ENCODE data around the gene FAAH. TPM values are rescaled to one million over a fixed set of nuclear protein-coding genes. Genes with fewer than 3 reads are reported as not detected.

FAAH gene
- total RNA-seq, 2 experiments from 2014 or later: 6.1 to 7.6 TPM

DNA sequence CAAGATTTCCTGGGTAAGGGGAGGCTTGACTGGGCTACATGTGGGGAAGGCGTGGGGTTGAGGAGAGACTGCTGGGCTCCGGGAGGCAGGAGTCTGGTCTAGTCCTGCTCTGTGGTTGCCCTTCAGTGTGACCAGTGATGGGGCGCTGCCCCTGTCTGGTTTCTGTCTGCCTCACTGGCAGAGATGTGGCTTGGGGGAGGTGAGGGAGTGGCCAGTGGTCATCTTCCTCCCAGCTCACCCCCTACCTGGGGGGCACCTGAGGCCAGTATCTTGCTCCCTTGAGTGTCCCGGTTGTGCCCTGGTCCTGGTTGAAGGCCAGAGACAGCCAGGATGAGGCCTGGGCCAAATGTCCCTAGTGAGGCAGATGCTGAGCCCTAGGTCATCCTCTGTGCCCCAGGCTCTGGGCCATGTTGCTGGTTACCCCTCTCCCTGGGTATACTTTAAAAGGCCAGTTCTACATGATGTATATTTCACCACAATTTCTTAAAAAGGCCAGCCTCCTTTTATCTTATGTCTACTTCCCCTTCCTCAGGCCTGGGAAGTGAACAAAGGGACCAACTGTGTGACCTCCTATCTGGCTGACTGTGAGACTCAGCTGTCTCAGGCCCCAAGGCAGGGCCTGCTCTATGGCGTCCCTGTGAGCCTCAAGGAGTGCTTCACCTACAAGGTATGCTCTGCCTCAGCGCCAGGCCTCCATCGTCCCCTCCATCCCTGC is 10.5 kb downstream of the FAAH start:
- Mint-ChIP-seq H3K36me3 (ENCODE audit: low read depth) (no peaks in the 10 kb centered on the region), H3K27ac (no peak overlapping the region), H3K4me3 (no peak overlapping the region), H3K9me3 (no peaks in the 10 kb centered on the region), H3K4me1 (peaks cover 2% of the 10 kb centered on the region), H3K27me3 (no peaks in the 10 kb centered on the region)
- ChIA-PET POLR2A (no interaction called here), CTCF (no interaction called here)
- no peak for DNase-seq

DNA sequence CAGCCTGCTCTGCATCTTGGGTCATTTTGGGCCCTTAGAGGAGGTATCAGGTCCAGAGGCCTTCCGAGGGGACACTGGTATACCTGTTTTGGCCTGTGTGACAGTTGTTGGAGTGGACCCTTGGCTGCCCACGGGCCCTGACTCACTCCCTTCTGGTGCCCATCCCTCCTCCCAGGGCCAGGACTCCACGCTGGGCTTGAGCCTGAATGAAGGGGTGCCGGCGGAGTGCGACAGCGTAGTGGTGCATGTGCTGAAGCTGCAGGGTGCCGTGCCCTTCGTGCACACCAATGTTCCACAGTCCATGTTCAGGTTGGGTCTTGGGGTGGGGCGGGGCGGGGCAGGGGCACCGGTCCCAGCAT is 11.1 kb downstream of the FAAH start:
- H3K4me1 Mint-ChIP-seq: peaks cover 2% of the 10 kb centered on the region
- H3K27ac Mint-ChIP-seq: no peak overlapping the region
- H3K27me3 Mint-ChIP-seq: no peaks in the 10 kb centered on the region
- ChIA-PET CTCF (no interaction called here), POLR2A (no interaction called here)
- H3K9me3 Mint-ChIP-seq: no peaks in the 10 kb centered on the region
- no peak overlapping the region for H3K4me3 Mint-ChIP-seq
- DNase-seq: no peak
- no peaks in the 10 kb centered on the region for H3K36me3 Mint-ChIP-seq (ENCODE audit: low read depth)

DNA sequence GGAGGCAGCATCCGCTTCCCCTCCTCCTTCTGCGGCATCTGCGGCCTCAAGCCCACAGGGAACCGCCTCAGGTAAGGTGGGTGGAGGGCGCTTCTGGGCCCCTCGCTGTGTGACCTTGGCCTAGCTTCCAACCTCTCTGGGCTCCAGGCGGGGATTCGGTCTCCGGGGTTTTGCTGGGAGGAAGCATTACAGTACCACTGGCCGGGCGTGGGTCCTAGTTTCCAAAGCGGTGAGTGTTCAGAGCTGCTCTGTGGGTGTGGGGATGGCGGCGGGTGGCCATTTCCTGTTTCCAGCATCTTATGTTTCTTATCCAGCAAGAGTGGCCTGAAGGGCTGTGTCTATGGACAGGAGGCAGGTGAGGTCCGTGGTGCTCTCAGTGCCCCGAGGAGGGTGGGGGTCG is 11.6 kb downstream of the FAAH start:
- Mint-ChIP-seq H3K4me1 (peaks cover 2% of the 10 kb centered on the region), H3K27ac (no peak overlapping the region), H3K27me3 (no peaks in the 10 kb centered on the region), H3K4me3 (no peak overlapping the region), H3K36me3 (ENCODE audit: low read depth) (no peaks in the 10 kb centered on the region), H3K9me3 (no peaks in the 10 kb centered on the region)
- no peak for DNase-seq
- ChIA-PET POLR2A (no interaction called here), CTCF (no interaction called here)

DNA sequence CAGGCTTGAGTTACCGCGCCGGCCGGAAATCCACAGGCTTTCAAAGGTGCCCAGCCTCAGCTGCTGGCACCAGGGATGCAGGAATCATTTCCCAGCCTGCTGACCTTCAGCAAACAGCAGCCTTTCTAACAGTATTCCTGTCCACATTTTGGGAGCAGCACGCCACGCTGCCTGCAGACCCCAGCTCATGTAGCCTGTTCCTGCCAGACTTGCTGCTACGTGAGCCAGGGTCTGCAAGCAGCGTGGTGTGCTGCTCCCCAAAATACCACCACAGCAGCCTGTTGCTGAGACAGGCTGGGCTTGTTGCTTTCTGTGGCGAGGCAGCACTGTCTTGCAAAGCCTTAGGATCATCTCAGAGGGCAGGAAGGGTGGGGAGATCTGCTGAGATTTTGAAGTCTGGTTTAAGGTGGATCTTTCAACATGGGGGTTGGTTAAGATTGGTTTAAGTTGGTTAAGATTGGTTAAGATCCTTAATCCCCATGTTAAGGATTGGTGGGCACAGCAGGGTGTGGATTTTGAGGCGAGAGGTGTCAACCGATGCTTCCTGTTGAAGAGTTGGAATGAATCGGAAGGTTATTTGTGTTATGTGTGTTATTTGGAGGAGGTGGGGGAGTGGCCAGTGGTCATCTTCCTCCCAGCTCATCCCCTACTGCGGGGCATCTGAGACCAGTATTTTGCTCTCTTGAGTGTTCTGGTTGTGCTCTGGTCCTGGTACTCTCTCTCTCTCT is 12.9 kb downstream of the FAAH start:
- Mint-ChIP-seq H3K4me1 (peaks cover 2% of the 10 kb centered on the region), H3K4me3 (no peak overlapping the region), H3K27ac (no peak overlapping the region), H3K36me3 (ENCODE audit: low read depth) (no peaks in the 10 kb centered on the region), H3K27me3 (no peaks in the 10 kb centered on the region), H3K9me3 (no peaks in the 10 kb centered on the region)
- POLR2A ChIA-PET: no interaction called here
- no peak for DNase-seq
- CTCF ChIA-PET: interaction anchor here (0.6 to 1.3 kb wide), 7 partner anchors 11 to 305 kb away, joined by 3 to 4 read pairs (median 3); no protein-coding TSS in a partner anchor

GRCh38 chr1:46407636-46408035 is 13.5 kb downstream of the FAAH start:
- no peak overlapping the region for H3K4me3 Mint-ChIP-seq
- no peak for DNase-seq
- H3K9me3 Mint-ChIP-seq: no peaks in the 10 kb centered on the region
- ChIA-PET CTCF (interaction anchor here (0.6 to 1.3 kb wide), 4 partner anchors 11 to 304 kb away, joined by 3 to 4 read pairs (median 4); no protein-coding TSS in a partner anchor), POLR2A (no interaction called here)
- H3K4me1 Mint-ChIP-seq: peaks cover 2% of the 10 kb centered on the region
- no peaks in the 10 kb centered on the region for H3K36me3 Mint-ChIP-seq (ENCODE audit: low read depth)
- H3K27ac Mint-ChIP-seq: no peak overlapping the region
- H3K27me3 Mint-ChIP-seq: no peaks in the 10 kb centered on the region

DNA sequence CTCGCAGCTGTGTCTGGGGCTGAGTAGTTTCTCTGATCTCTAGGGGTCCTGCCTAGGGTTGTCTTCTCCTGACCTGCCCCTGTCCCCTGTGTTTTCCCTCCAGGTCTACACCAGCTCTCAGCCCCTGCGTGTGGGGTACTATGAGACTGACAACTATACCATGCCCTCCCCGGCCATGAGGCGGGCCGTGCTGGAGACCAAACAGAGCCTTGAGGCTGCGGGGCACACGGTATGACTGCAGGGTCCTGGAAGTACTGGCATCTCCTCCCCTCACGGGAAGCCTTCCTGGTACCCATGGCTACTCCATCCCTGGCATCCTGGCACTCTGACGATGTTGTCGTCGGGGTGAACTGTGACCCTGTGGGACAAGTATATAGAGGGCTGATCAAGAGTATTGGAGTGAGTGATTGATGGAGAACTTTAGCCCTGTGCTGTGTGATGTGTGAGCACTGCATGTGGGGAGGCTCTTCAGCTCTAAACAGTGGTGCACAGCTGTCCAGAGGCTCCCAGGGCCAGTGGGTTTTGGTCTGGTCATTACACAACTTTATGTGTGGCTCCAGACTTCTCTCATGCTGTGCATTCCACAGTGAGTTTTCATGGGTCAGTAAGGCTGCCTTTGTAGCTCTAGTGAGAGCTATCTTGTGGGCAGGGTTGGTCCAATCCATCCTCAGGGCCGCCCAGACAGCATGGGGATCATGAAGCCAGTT is 14.4 kb downstream of the FAAH start:
- ChIA-PET POLR2A (no interaction called here), CTCF (interaction anchor here (0.6 to 1.0 kb wide), 2 partner anchors 67 to 87 kb away, joined by 3 read pairs; no protein-coding TSS in a partner anchor)
- peaks cover 2% of the 10 kb centered on the region for H3K4me1 Mint-ChIP-seq
- no peak for DNase-seq
- H3K27me3 Mint-ChIP-seq: no peaks in the 10 kb centered on the region
- H3K4me3 Mint-ChIP-seq: no peak overlapping the region
- H3K9me3 Mint-ChIP-seq: no peaks in the 10 kb centered on the region
- no peaks in the 10 kb centered on the region for H3K36me3 Mint-ChIP-seq (ENCODE audit: low read depth)
- no peak overlapping the region for H3K27ac Mint-ChIP-seq

- H3K27ac Mint-ChIP-seq: no peak overlapping the region
- H3K27me3 Mint-ChIP-seq: no peaks in the 10 kb centered on the region
- CTCF ChIA-PET: interaction anchor here (0.6 to 1.0 kb wide), 3 partner anchors 33 to 87 kb away, joined by 3 read pairs; no protein-coding TSS in a partner anchor
- H3K9me3 Mint-ChIP-seq: no peaks in the 10 kb centered on the region
- no peaks in the 10 kb centered on the region for H3K36me3 Mint-ChIP-seq (ENCODE audit: low read depth)
- no peak for DNase-seq
- peaks cover 2% of the 10 kb centered on the region for H3K4me1 Mint-ChIP-seq
- no peak overlapping the region for H3K4me3 Mint-ChIP-seq
- POLR2A ChIA-PET: no interaction called here
Observed at GRCh38 chr1:46409063-46409372, 14.9 kb downstream of the FAAH start.

GRCh38 chr1:46410156-46411009 is 16.3 kb downstream of the FAAH start:
- H3K4me1 Mint-ChIP-seq: peaks cover 2% of the 10 kb centered on the region
- no peak overlapping the region for H3K4me3 Mint-ChIP-seq
- no peaks in the 10 kb centered on the region for H3K9me3 Mint-ChIP-seq
- H3K27ac Mint-ChIP-seq: no peak overlapping the region
- no peak for DNase-seq
- no peaks in the 10 kb centered on the region for H3K36me3 Mint-ChIP-seq (ENCODE audit: low read depth)
- no peaks in the 10 kb centered on the region for H3K27me3 Mint-ChIP-seq
- CTCF ChIA-PET: interaction anchor here (1.6 kb wide), 1 partner anchor 123 kb away, joined by 3 read pairs; no protein-coding TSS in a partner anchor
- POLR2A ChIA-PET: no interaction called here

- H3K4me3 Mint-ChIP-seq: no peak overlapping the region
- no peak overlapping the region for H3K27ac Mint-ChIP-seq
- H3K36me3 Mint-ChIP-seq (ENCODE audit: low read depth): no peaks in the 10 kb centered on the region
- DNase-seq: no peak
- no peaks in the 10 kb centered on the region for H3K9me3 Mint-ChIP-seq
- CTCF ChIA-PET: interaction anchor here (0.6 to 1.6 kb wide), 3 partner anchors 122 to 933 kb away, joined by 3 read pairs; partner anchors contain the start of gene POMGNT1
- no peaks in the 10 kb centered on the region for H3K27me3 Mint-ChIP-seq
- POLR2A ChIA-PET: no interaction called here
- peaks cover 2% of the 10 kb centered on the region for H3K4me1 Mint-ChIP-seq
Observed at GRCh38 chr1:46411010-46411405, 16.9 kb downstream of the FAAH start.

DNA sequence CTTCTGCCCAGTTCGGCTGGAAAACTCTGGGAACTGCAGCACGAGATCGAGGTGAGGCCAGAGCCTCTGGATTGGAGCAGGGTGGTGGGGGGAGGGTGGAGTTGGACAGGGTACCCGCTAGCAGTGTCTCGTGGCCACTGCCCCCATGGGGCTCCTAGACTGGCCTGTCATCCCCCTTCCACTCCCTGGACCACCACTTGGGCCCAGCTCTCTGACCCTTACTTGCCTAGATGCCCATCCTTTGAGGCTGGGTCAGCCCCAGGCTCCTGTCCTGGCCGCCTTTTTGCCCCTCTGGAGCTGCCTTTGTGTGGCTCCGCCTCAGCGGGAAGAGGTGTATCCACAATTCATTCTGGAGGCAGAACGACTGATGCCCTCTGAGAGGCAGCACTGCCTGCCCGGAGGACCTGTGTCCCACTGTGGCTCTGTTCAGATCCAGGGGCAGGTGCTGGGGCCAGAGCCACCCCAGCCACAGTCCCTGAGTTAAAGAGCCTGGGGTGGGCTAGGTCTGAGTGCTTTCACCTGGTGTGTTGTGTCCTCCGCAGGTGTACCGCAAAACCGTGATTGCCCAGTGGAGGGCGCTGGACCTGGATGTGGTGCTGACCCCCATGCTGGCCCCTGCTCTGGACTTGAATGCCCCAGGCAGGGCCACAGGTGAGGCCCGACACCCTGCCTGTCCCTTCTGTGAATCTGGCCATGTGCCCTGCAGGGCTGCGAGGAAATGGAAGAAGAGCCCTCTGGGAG is 17.7 kb downstream of the FAAH start:
- Mint-ChIP-seq H3K27ac (no peak overlapping the region), H3K4me3 (no peak overlapping the region), H3K36me3 (ENCODE audit: low read depth) (no peaks in the 10 kb centered on the region), H3K27me3 (no peaks in the 10 kb centered on the region), H3K9me3 (no peaks in the 10 kb centered on the region), H3K4me1 (peaks cover 2% of the 10 kb centered on the region)
- ChIA-PET CTCF (interaction anchor here (0.6 to 1.6 kb wide), 3 partner anchors 121 to 932 kb away, joined by 3 read pairs; partner anchors contain the start of gene POMGNT1), POLR2A (no interaction called here)
- DNase-seq: no peak

DNA sequence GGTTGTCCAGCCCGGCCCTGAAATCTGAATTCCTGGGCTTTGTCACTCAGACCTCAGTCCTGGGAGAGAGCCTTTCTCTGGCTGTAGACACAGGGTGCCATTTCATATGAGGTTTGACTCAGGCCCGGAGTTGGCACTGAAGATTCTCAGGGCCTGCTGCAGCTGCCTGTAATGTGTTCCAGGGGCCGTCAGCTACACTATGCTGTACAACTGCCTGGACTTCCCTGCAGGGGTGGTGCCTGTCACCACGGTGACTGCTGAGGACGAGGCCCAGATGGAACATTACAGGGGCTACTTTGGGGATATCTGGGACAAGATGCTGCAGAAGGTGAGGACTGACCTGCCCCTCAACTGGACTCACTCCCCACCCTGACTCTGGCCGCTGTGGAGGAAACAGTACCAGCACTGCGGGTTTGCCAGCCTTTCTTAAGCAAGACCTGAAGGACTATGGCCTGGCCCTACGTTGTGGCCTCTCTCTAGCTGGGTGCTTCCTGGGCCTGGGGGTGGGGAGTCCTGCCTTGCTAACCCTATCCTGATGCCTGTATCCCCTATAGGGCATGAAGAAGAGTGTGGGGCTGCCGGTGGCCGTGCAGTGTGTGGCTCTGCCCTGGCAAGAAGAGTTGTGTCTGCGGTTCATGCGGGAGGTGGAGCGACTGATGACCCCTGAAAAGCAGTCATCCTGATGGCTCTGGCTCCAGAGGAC is 18.9 kb downstream of the FAAH start:
- Mint-ChIP-seq H3K36me3 (ENCODE audit: low read depth) (no peaks in the 10 kb centered on the region), H3K4me1 (no peaks in the 10 kb centered on the region), H3K9me3 (no peaks in the 10 kb centered on the region), H3K27ac (peak overlapping the region; percentile 50), H3K4me3 (no peak overlapping the region), H3K27me3 (no peaks in the 10 kb centered on the region)
- ChIA-PET POLR2A (no interaction called here), CTCF (interaction anchor here (0.6 to 1.6 kb wide), 2 partner anchors 15 to 32 kb away, joined by 3 to 4 read pairs; no protein-coding TSS in a partner anchor)
- no peak for DNase-seq

Measured in activated CD4-positive, alpha-beta T cell treated with anti-CD3 and anti-CD28 coated beads, Interleukin-2, amount 10 ng/mL, durations not matched to agents 7 days and 5 days (primary cell).